ENCODE data around the gene CD1D.
"Not testable (repeated sequence)": the region's sequence is repeated elsewhere in the genome, so short reads cannot be mapped to it uniquely, and the experiment has no call there.

DNA sequence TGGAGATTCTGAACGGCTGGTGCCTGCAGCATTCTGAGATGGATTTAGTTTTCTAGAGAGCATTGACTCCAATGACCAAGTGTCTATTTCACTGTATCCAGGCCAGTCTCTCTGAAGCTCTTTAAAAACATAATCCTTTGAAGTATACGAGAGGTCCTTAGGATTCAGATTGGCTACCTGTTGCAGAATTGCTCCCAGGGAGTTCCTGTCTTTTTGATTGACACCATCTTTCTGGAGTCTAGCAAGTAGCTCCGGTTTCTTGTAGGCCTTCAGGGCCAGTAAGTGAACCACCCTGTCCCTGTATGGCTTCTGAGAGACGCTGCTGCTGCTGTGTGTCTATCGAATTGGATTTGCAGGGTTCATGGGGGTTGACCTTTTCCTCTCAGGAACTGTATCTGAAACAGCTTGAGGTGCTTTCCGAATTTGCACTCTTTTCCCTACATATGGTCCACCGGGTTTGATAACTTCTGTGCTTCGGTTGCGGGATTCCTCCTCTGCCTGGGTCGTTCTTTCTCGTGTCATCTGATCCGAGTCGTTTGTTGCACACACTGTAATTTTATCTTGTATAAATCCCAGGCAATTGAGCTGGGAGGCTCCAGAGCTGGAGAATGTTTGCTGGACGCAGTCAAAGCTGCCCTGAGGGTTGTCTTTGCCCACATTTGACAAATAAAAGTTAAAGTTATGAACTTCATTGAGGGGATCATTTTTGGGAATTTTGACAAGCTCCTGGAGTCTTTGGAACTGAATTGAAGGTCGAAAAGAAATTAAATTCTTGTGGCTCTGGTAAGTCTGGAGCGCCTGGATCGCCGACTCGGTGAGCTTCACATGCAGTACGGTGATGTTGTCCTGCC, 3.6 kb upstream of the CD1D start:
- not testable (repeated sequence) for TF ChIP-seq POLR2AphosphoS5 (IDR thresholded peaks at IDR 0.05)
- TF ChIP-seq, protein P1, sequence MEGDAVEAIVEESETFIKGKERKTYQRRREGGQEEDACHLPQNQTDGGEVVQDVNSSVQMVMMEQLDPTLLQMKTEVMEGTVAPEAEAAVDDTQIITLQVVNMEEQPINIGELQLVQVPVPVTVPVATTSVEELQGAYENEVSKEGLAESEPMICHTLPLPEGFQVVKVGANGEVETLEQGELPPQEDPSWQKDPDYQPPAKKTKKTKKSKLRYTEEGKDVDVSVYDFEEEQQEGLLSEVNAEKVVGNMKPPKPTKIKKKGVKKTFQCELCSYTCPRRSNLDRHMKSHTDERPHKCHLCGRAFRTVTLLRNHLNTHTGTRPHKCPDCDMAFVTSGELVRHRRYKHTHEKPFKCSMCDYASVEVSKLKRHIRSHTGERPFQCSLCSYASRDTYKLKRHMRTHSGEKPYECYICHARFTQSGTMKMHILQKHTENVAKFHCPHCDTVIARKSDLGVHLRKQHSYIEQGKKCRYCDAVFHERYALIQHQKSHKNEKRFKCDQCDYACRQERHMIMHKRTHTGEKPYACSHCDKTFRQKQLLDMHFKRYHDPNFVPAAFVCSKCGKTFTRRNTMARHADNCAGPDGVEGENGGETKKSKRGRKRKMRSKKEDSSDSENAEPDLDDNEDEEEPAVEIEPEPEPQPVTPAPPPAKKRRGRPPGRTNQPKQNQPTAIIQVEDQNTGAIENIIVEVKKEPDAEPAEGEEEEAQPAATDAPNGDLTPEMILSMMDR (IDR thresholded peaks at IDR 0.05): not testable (repeated sequence)
